Measurements from ENCODE around the gene RNF44.

Gene RNF44

GRCh38 chr5:176560364-176560763 is 23.2 kb upstream of the RNF44 start:
- Histone ChIP-seq H3K79me2 (ENCODE audit: insufficient read depth, low read length) (no peaks in the 10 kb centered on the region), H3K9me3 (ENCODE audit: insufficient read depth, low read length, severe bottlenecking) (no peaks in the 10 kb centered on the region), H3K27me3 (ENCODE audit: insufficient read depth, low read length, poor library complexity) (no peaks in the 10 kb centered on the region), H3K36me3 (ENCODE audit: insufficient read depth, low read length) (no peaks in the 10 kb centered on the region), H3K4me3 (ENCODE audit: low read depth in 1 of 2, low read length in 2 of 2) (no peak overlapping the region), H2AFZ (ENCODE audit: low read depth, low read length) (no peak overlapping the region), H3K4me2 (ENCODE audit: insufficient read depth, low read length) (no peak overlapping the region), H4K20me1 (ENCODE audit: insufficient read depth, low read length) (no peaks in the 10 kb centered on the region), H3K27ac (ENCODE audit: low read length) (no peak overlapping the region), H3K4me1 (ENCODE audit: insufficient read depth, low read length) (no peaks in the 10 kb centered on the region), H3K9ac (ENCODE audit: low read depth, low read length) (no peak overlapping the region)
- DNase-seq (no peak), ATAC-seq (ENCODE audit: insufficient read depth, low read depth) (0 out of 3 replicates have a peak, but pooled peaks have one; percentile 27)
- TF ChIP-seq, protein P1, sequence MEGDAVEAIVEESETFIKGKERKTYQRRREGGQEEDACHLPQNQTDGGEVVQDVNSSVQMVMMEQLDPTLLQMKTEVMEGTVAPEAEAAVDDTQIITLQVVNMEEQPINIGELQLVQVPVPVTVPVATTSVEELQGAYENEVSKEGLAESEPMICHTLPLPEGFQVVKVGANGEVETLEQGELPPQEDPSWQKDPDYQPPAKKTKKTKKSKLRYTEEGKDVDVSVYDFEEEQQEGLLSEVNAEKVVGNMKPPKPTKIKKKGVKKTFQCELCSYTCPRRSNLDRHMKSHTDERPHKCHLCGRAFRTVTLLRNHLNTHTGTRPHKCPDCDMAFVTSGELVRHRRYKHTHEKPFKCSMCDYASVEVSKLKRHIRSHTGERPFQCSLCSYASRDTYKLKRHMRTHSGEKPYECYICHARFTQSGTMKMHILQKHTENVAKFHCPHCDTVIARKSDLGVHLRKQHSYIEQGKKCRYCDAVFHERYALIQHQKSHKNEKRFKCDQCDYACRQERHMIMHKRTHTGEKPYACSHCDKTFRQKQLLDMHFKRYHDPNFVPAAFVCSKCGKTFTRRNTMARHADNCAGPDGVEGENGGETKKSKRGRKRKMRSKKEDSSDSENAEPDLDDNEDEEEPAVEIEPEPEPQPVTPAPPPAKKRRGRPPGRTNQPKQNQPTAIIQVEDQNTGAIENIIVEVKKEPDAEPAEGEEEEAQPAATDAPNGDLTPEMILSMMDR (IDR thresholded peaks at IDR 0.05; ENCODE audit: borderline replicate concordance, extremely low read depth, low read length, poor library complexity, severe bottlenecking) = no peak
- no peak for TF ChIP-seq EZH2 (IDR thresholded peaks at IDR 0.05; ENCODE audit: borderline replicate concordance, low read depth, low read length, severe bottlenecking)

DNA sequence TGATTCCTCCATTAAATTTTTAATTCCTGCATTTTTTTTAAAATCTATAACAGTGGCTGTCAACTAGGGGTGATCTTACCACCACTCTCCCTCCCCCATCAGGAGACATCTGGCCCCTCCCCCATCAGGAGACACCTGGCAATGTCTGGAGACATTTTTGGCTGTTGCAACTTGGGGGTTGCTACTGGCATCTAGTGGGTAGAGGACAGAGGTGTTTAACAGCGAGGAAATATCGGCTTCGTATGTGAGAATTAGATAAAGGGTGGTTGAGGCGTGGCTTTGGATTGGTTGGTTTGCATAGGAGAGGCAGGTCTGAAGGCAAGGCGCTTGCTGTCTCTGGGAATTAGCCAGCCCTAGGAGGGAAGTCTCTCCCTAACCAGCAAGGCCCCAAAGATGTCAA is 22.5 kb upstream of the RNF44 start:
- no peak overlapping the region for H3K27ac ChIP-seq (ENCODE audit: low read length)
- no peaks in the 10 kb centered on the region for H3K9me3 ChIP-seq (ENCODE audit: insufficient read depth, low read length, severe bottlenecking)
- TF ChIP-seq EZH2 (IDR thresholded peaks at IDR 0.05; ENCODE audit: borderline replicate concordance, low read depth, low read length, severe bottlenecking) = no peak
- TF ChIP-seq, protein P1 (IDR thresholded peaks at IDR 0.05; ENCODE audit: borderline replicate concordance, extremely low read depth, low read length, poor library complexity, severe bottlenecking) = peak; percentile 40
- H3K27me3 ChIP-seq (ENCODE audit: insufficient read depth, low read length, poor library complexity) = no peaks in the 10 kb centered on the region
- H3K9ac ChIP-seq (ENCODE audit: low read depth, low read length) = no peak overlapping the region
- DNase-seq (peak; percentile 31), ATAC-seq (ENCODE audit: insufficient read depth, low read depth) (peak; percentile 62; the same call in 2 of the 3 replicates)
- no peaks in the 10 kb centered on the region for H3K4me1 ChIP-seq (ENCODE audit: insufficient read depth, low read length)
- H3K36me3 ChIP-seq (ENCODE audit: insufficient read depth, low read length) = no peaks in the 10 kb centered on the region
- H3K4me3 ChIP-seq (ENCODE audit: low read depth in 1 of 2, low read length in 2 of 2) = no peak overlapping the region
- H4K20me1 ChIP-seq (ENCODE audit: insufficient read depth, low read length) = no peaks in the 10 kb centered on the region
- no peak overlapping the region for H3K4me2 ChIP-seq (ENCODE audit: insufficient read depth, low read length)
- H2AFZ ChIP-seq (ENCODE audit: low read depth, low read length) = no peak overlapping the region
- H3K79me2 ChIP-seq (ENCODE audit: insufficient read depth, low read length) = no peaks in the 10 kb centered on the region

DNA sequence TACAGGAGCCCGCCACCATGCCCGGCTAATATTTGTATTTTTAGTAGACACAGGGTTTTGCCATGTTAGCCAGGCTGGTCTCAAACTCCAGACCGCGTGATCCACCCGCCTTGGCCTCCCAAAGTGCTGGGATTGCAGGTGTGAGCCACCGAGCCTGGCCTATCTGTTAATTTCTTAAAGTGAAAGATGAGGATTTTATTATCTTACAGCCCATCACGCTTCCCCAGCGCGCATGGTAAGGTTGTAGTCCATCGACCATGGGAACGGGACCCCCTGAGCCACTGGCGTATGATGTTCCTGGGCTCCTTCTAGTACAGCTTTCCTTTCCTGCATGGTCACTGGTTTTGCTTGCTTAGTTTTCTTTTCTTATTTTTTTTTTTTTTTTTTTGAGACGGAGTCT is 20.6 kb upstream of the RNF44 start:
- DNase-seq = no peak
- no peaks in the 10 kb centered on the region for H3K4me1 ChIP-seq (ENCODE audit: insufficient read depth, low read length)
- H3K4me2 ChIP-seq (ENCODE audit: insufficient read depth, low read length) = no peak overlapping the region
- H3K9ac ChIP-seq (ENCODE audit: low read depth, low read length) = no peak overlapping the region
- no peaks in the 10 kb centered on the region for H3K36me3 ChIP-seq (ENCODE audit: insufficient read depth, low read length)
- no peaks in the 10 kb centered on the region for H4K20me1 ChIP-seq (ENCODE audit: insufficient read depth, low read length)
- H3K27ac ChIP-seq (ENCODE audit: low read length) = no peak overlapping the region
- H3K4me3 ChIP-seq (ENCODE audit: low read depth in 1 of 2, low read length in 2 of 2) = no peak overlapping the region
- no peak overlapping the region for H2AFZ ChIP-seq (ENCODE audit: low read depth, low read length)
- no peaks in the 10 kb centered on the region for H3K9me3 ChIP-seq (ENCODE audit: insufficient read depth, low read length, severe bottlenecking)
- TF ChIP-seq EZH2 (IDR thresholded peaks at IDR 0.05; ENCODE audit: borderline replicate concordance, low read depth, low read length, severe bottlenecking) = no peak
- TF ChIP-seq, protein P1 (IDR thresholded peaks at IDR 0.05; ENCODE audit: borderline replicate concordance, extremely low read depth, low read length, poor library complexity, severe bottlenecking) = no peak
- H3K27me3 ChIP-seq (ENCODE audit: insufficient read depth, low read length, poor library complexity) = no peaks in the 10 kb centered on the region
- H3K79me2 ChIP-seq (ENCODE audit: insufficient read depth, low read length) = no peaks in the 10 kb centered on the region
- no peak for ATAC-seq (ENCODE audit: insufficient read depth, low read depth)
